Upper lobe of left lung (tissue), 4 donors: ENCODE results near the gene THAP8.

ENCODE experiments used
- CTCF ChIP-seq, 6 experiments: fragments of 450-650 bp in 4 of 6; fragments of 200-600 bp in 2 of 6; sonication (generic) in 2 of 6; IDR thresholded peaks; one replicate each; pipeline ENCODE4 v1.5.1; 2016 to 2019; ENCODE audit warnings: antibody characterized with exemption in 6 of 6
- EP300 ChIP-seq, 4 donors: sonication (generic); formaldehyde crosslinking; IDR thresholded peaks; one replicate each; pipeline ENCODE4 v1.5.1; 2017; ENCODE audit warnings: antibody characterized with exemption in 4 of 4, control low read depth in 2 of 4
- POLR2A ChIP-seq, 4 donors: fragments of 450-650 bp; IDR thresholded peaks; one replicate each; pipeline ENCODE4 v1.5.1; 2016 to 2017; ENCODE audit warnings: antibody characterized with exemption in 4 of 4, mild to moderate bottlenecking in 2 of 4
- POLR2AphosphoS5 ChIP-seq, 2 donors: sonication (generic); formaldehyde crosslinking; IDR thresholded peaks; one replicate each; pipeline ENCODE4 v1.5.1; 2017; ENCODE audit warnings: antibody characterized with exemption in 2 of 2

DNA sequence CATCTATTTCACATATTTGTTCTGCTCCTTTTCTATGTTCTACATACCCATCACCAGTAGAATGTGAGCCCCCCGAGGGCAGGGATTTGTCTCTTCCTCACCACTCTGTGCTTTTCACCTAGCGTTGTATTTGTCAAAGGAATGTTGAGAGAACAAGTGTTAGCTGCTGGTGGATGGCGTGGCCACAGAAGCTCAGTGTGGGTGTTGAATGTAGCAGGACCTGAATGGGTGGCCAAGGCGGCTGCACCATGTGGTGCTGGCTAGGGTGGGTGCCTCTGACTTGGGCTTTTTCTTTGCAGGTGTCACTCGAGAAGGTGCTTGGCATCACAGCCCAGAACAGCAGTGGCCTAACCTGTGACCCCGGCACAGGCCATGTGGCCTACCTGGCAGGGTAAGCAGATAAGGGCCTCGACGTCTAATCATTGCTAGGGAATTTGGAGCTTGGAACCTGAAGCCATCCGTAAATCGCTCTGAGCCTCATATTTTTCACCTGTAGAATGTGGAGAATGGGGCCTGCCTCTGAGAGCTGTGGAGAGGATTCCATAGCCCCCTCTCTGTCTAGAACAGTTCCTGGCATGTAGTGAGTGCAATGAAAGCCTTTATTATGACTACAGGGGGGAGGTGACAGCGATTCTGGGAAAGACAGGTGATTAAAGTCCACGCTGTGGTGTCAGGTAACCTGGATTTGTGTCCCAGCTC, 4.5 kb upstream of the THAP8 start:
- TF ChIP-seq POLR2AphosphoS5 (IDR thresholded peaks at IDR 0.05) = no peak
- no peak for TF ChIP-seq CTCF (IDR thresholded peaks at IDR 0.05)
- TF ChIP-seq POLR2A (IDR thresholded peaks at IDR 0.05) = no peak
- TF ChIP-seq EP300 (IDR thresholded peaks at IDR 0.05) = no peak
